GM21529 (cell line): Measurements from ENCODE around the gene SELENOM.
"Not testable (repeated sequence)": the region's sequence is repeated elsewhere in the genome, so short reads cannot be mapped to it uniquely, and the experiment has no call there.

ENCODE experiments used
- ATAC-seq: cut with Tn5 transposase; IDR thresholded peaks from one replicate; pipeline ENCODE4 v1.9.1; 2021; ENCODE audit not compliant: unreplicated experiment

The SELENOM gene

GRCh38 chr22:31134688-31135087 lies 27.3 kb upstream of the SELENOM start:
- no peak for ATAC-seq

GRCh38 chr22:31133911-31134310 lies 26.5 kb upstream of the SELENOM start:
- ATAC-seq = no peak

- ATAC-seq = no peak
These were observed 23.5 kb upstream of the SELENOM start for GRCh38 chr22:31130873-31131272.

GRCh38 chr22:31128156-31128555 lies 20.8 kb upstream of the SELENOM start:
- ATAC-seq = no peak

GRCh38 chr22:31127181-31127772 lies 19.9 kb upstream of the SELENOM start:
- no peak for ATAC-seq

- no peak for ATAC-seq
These were observed 19.5 kb upstream of the SELENOM start for GRCh38 chr22:31126869-31127175.

GRCh38 chr22:31126128-31126868 lies 18.9 kb upstream of the SELENOM start:
- ATAC-seq = no peak

- no peak for ATAC-seq
These were observed 18.3 kb upstream of the SELENOM start for GRCh38 chr22:31125521-31126117.

- no peak for ATAC-seq
These were observed 17.6 kb upstream of the SELENOM start for GRCh38 chr22:31124811-31125465.

GRCh38 chr22:31124290-31124689 lies 16.9 kb upstream of the SELENOM start:
- ATAC-seq = no peak

GRCh38 chr22:31123292-31123602 lies 15.9 kb upstream of the SELENOM start:
- no peak for ATAC-seq

- ATAC-seq = no peak
These were observed 15.3 kb upstream of the SELENOM start, which contains the start of gene INPP5J for GRCh38 chr22:31122532-31123291. Gene INPP5J, plus strand, starts transcription at chr22:31122966. Its CDS starts 49 bp downstream, at chr22:31123015.

GRCh38 chr22:31122196-31122531 lies 14.8 kb upstream of the SELENOM start:
- ATAC-seq = no peak

- no peak for ATAC-seq
These were observed 14.0 kb upstream of the SELENOM start for GRCh38 chr22:31121403-31121802.

- no peak for ATAC-seq
These were observed 13.3 kb upstream of the SELENOM start for GRCh38 chr22:31120642-31121041.

- no peak for ATAC-seq
These were observed 12.9 kb upstream of the SELENOM start for GRCh38 chr22:31120230-31120629.

- no peak for ATAC-seq
These were observed 11.8 kb upstream of the SELENOM start for GRCh38 chr22:31119026-31119717.

GRCh38 chr22:31118046-31118820 lies 10.9 kb upstream of the SELENOM start:
- ATAC-seq = no peak

GRCh38 chr22:31112547-31113091 lies 5.3 kb upstream of the SELENOM start:
- ATAC-seq = not testable (repeated sequence)

- peak; percentile 32 for ATAC-seq
These were observed 488 bp upstream of the SELENOM start for GRCh38 chr22:31107894-31108218.
